ENCODE measurements around the gene CAMK1D.

The CAMK1D gene

GRCh38 chr10:12631787-12632562 is 282.6 kb downstream of the CAMK1D start:
- Histone ChIP-seq H3K9ac (no peak overlapping the region), H3K27me3 (no peaks in the 10 kb centered on the region), H3K4me3 (no peak overlapping the region), H3K9me3 (no peaks in the 10 kb centered on the region), H3K4me1 (peaks cover 12% of the 10 kb centered on the region), H3K36me3 (no peaks in the 10 kb centered on the region; the same call in 1 of the 2 replicates), H4K20me1 (no peaks in the 10 kb centered on the region), H3K4me2 (no peak overlapping the region), H3K27ac (no peak overlapping the region)
- no peak for TF ChIP-seq Cebpa-rat (IDR thresholded peaks at IDR 0.05)

GRCh38 chr10:12633776-12634620 is 284.7 kb downstream of the CAMK1D start:
- no peak for TF ChIP-seq Cebpa-rat (IDR thresholded peaks at IDR 0.05)
- Histone ChIP-seq H4K20me1 (no peaks in the 10 kb centered on the region), H3K27ac (no peak overlapping the region), H3K36me3 (no peaks in the 10 kb centered on the region; the same call in 1 of the 2 replicates), H3K9ac (no peak overlapping the region), H3K4me1 (peaks cover 28% of the 10 kb centered on the region), H3K4me3 (no peak overlapping the region), H3K27me3 (no peaks in the 10 kb centered on the region), H3K4me2 (no peak overlapping the region), H3K9me3 (no peaks in the 10 kb centered on the region)

GRCh38 chr10:12634621-12634931 is 285.2 kb downstream of the CAMK1D start:
- Histone ChIP-seq H3K9ac (no peak overlapping the region), H3K9me3 (no peaks in the 10 kb centered on the region), H3K4me3 (no peak overlapping the region), H3K36me3 (no peaks in the 10 kb centered on the region; the same call in 1 of the 2 replicates), H3K27me3 (no peaks in the 10 kb centered on the region), H3K4me2 (no peak overlapping the region), H3K27ac (no peak overlapping the region), H3K4me1 (peaks cover 28% of the 10 kb centered on the region), H4K20me1 (no peaks in the 10 kb centered on the region)
- no peak for TF ChIP-seq Cebpa-rat (IDR thresholded peaks at IDR 0.05)

GRCh38 chr10:12635127-12635541 is 285.8 kb downstream of the CAMK1D start:
- Histone ChIP-seq H3K27ac (no peak overlapping the region), H3K4me3 (no peak overlapping the region), H4K20me1 (no peaks in the 10 kb centered on the region), H3K4me2 (no peak overlapping the region), H3K27me3 (no peaks in the 10 kb centered on the region), H3K36me3 (no peaks in the 10 kb centered on the region; the same call in 1 of the 2 replicates), H3K4me1 (peaks cover 33% of the 10 kb centered on the region), H3K9ac (no peak overlapping the region), H3K9me3 (no peaks in the 10 kb centered on the region)
- TF ChIP-seq Cebpa-rat (IDR thresholded peaks at IDR 0.05), result no peak

- peak overlapping the region; percentile 42; the same call in 1 of the 2 replicates for H3K27ac ChIP-seq
- H3K4me2 ChIP-seq, result peak overlapping the region; percentile 49
- no peaks in the 10 kb centered on the region for H4K20me1 ChIP-seq
- H3K9me3 ChIP-seq, result no peaks in the 10 kb centered on the region
- H3K9ac ChIP-seq, result peak overlapping the region; percentile 18; the same call in 1 of the 2 replicates
- no peak overlapping the region for H3K4me3 ChIP-seq
- no peak for TF ChIP-seq Cebpa-rat (IDR thresholded peaks at IDR 0.05)
- H3K36me3 ChIP-seq, result no peaks in the 10 kb centered on the region; the same call in 1 of the 2 replicates
- H3K4me1 ChIP-seq, result peaks cover 34% of the 10 kb centered on the region
- H3K27me3 ChIP-seq, result no peaks in the 10 kb centered on the region
Measured at GRCh38 chr10:12636571-12636970, 287.2 kb downstream of the CAMK1D start.

GRCh38 chr10:12637649-12638048 is 288.3 kb downstream of the CAMK1D start:
- Histone ChIP-seq H3K36me3 (no peaks in the 10 kb centered on the region; the same call in 1 of the 2 replicates), H3K27me3 (no peaks in the 10 kb centered on the region), H3K9ac (no peak overlapping the region), H3K4me2 (peak overlapping the region; percentile 61), H4K20me1 (no peaks in the 10 kb centered on the region), H3K4me1 (peaks cover 34% of the 10 kb centered on the region), H3K27ac (0 out of 2 replicates have a peak overlapping the region, but pooled peaks have one; percentile 30), H3K9me3 (no peaks in the 10 kb centered on the region), H3K4me3 (no peak overlapping the region)
- no peak for TF ChIP-seq Cebpa-rat (IDR thresholded peaks at IDR 0.05)

- H3K9me3 ChIP-seq, result no peaks in the 10 kb centered on the region
- no peaks in the 10 kb centered on the region for H3K27me3 ChIP-seq
- peaks cover 34% of the 10 kb centered on the region for H3K4me1 ChIP-seq
- no peak for TF ChIP-seq Cebpa-rat (IDR thresholded peaks at IDR 0.05)
- no peak overlapping the region for H3K4me3 ChIP-seq
- H3K36me3 ChIP-seq, result no peaks in the 10 kb centered on the region; the same call in 1 of the 2 replicates
- H3K27ac ChIP-seq, result 0 out of 2 replicates have a peak overlapping the region, but pooled peaks have one; percentile 30
- H3K9ac ChIP-seq, result no peak overlapping the region
- H4K20me1 ChIP-seq, result no peaks in the 10 kb centered on the region
- H3K4me2 ChIP-seq, result peak overlapping the region; percentile 61
Measured at GRCh38 chr10:12638103-12638502, 288.8 kb downstream of the CAMK1D start.

- no peaks in the 10 kb centered on the region for H3K9me3 ChIP-seq
- no peak overlapping the region for H3K9ac ChIP-seq
- H3K4me2 ChIP-seq, result no peak overlapping the region
- no peak overlapping the region for H3K4me3 ChIP-seq
- H3K4me1 ChIP-seq, result peaks cover 34% of the 10 kb centered on the region
- no peaks in the 10 kb centered on the region for H4K20me1 ChIP-seq
- H3K27me3 ChIP-seq, result no peaks in the 10 kb centered on the region
- no peaks in the 10 kb centered on the region; the same call in 1 of the 2 replicates for H3K36me3 ChIP-seq
- TF ChIP-seq Cebpa-rat (IDR thresholded peaks at IDR 0.05), result no peak
- H3K27ac ChIP-seq, result no peak overlapping the region
Measured at GRCh38 chr10:12638781-12639180, 289.4 kb downstream of the CAMK1D start.

- Histone ChIP-seq H3K4me1 (peaks cover 34% of the 10 kb centered on the region), H3K27me3 (no peaks in the 10 kb centered on the region), H4K20me1 (no peaks in the 10 kb centered on the region), H3K36me3 (no peaks in the 10 kb centered on the region), H3K4me3 (no peak overlapping the region), H3K27ac (no peak overlapping the region), H3K9me3 (no peaks in the 10 kb centered on the region), H3K4me2 (no peak overlapping the region), H3K9ac (no peak overlapping the region)
- no peak for TF ChIP-seq Cebpa-rat (IDR thresholded peaks at IDR 0.05)
Measured at GRCh38 chr10:12639996-12640944, 290.9 kb downstream of the CAMK1D start.
